ENCODE results near the gene RXRG.
A peak's percentile ranks its signal among the peaks of the same experiment; 100 is the strongest.

RXRG gene

GRCh38 chr1:165407398-165407797, 37.5 kb downstream of the RXRG start:
- no peak for DNase-seq

- DNase-seq = peak; percentile 64
Observed at GRCh38 chr1:165403835-165404482, 41.0 kb downstream of the RXRG start.

GRCh38 chr1:165402517-165403111, 42.3 kb downstream of the RXRG start:
- no peak for DNase-seq

- no peak for DNase-seq
Observed at GRCh38 chr1:165397944-165398343, 47.0 kb downstream of the RXRG start.

GRCh38 chr1:165395901-165396300, 49.0 kb downstream of the RXRG start:
- no peak for DNase-seq

GRCh38 chr1:165395478-165395877, 49.4 kb downstream of the RXRG start:
- DNase-seq = no peak

- peak; percentile 93 for DNase-seq
Observed at GRCh38 chr1:165392634-165393571, 52.0 kb downstream of the RXRG start.

- DNase-seq = no peak
Observed at GRCh38 chr1:165389609-165390008, 55.3 kb downstream of the RXRG start.

GRCh38 chr1:165387961-165388360, 57.0 kb downstream of the RXRG start:
- no peak for DNase-seq

GRCh38 chr1:165387505-165387904, 57.4 kb downstream of the RXRG start:
- DNase-seq = no peak

GRCh38 chr1:165383599-165384405, 61.1 kb downstream of the RXRG start:
- DNase-seq = no peak

GRCh38 chr1:165383067-165383466, 61.9 kb downstream of the RXRG start:
- DNase-seq = no peak

GRCh38 chr1:165381745-165382505, 63.0 kb downstream of the RXRG start:
- DNase-seq = no peak

- no peak for DNase-seq
Observed at GRCh38 chr1:165376811-165377311, 68.1 kb downstream of the RXRG start.

- peak; percentile 96 for DNase-seq
Observed at GRCh38 chr1:165376041-165376810, 68.7 kb downstream of the RXRG start.

GRCh38 chr1:165375623-165376022, 69.3 kb downstream of the RXRG start:
- peak; percentile 66 for DNase-seq

- DNase-seq = no peak
Observed at GRCh38 chr1:165371588-165372225, 73.2 kb downstream of the RXRG start.

- peak; percentile 86 for DNase-seq
Observed at GRCh38 chr1:165369255-165369848, 75.6 kb downstream of the RXRG start.

GRCh38 chr1:165367375-165367993, 77.4 kb downstream of the RXRG start:
- DNase-seq = peak; percentile 94

GRCh38 chr1:165365341-165365740, 79.6 kb downstream of the RXRG start:
- DNase-seq = no peak

All from eye (tissue), 1 donor.